Prostate gland (tissue), 2 donors: ENCODE results near the gene C6orf120. TPM values are rescaled to one million over a fixed set of nuclear protein-coding genes. Genes with fewer than 3 reads are reported as not detected.

Experiments
- DNase-seq: peaks from one replicate; pipeline ENCODE4 v3.0.0-alpha.2; 2019; ENCODE audit warnings: low spot score
- H3K27ac ChIP-seq, 2 donors: fragments of 200-600 bp; sonication (generic); 2 replicates each; pipeline ENCODE4 v1.5.1; 2017 to 2019
- H3K27me3 ChIP-seq: fragments of 200-600 bp; sonication (generic); replicated peaks from 2 replicates; pipeline ENCODE4 v1.5.1; 2019; ENCODE audit not compliant: insufficient read depth
- H3K36me3 ChIP-seq, 2 donors: fragments of 200-600 bp; sonication (generic); 1 replicate in 1 of 2; 2 replicates in 1 of 2; pipeline versions ENCODE4 v1.5.1 to v1.8.1; 2017 to 2019
- H3K4me1 ChIP-seq: fragments of 200-600 bp; sonication (generic); replicated peaks from 2 replicates; pipeline ENCODE4 v1.5.1; 2019
- H3K4me3 ChIP-seq, 2 donors: fragments of 200-600 bp; sonication (generic); 2 replicates each; pipeline ENCODE4 v1.5.1; 2017 to 2019
- H3K9me3 ChIP-seq: fragments of 200-600 bp; sonication (generic); 2 replicates; pipeline ENCODE4 v1.5.1; 2017
- CTCF ChIP-seq, 4 experiments: fragments of 200-600 bp in 2 of 4; fragments of 450-650 bp in 2 of 4; sonication (generic) in 2 of 4; IDR thresholded peaks; 1 replicate in 3 of 4; 2 replicates in 1 of 4; pipeline ENCODE4 v1.5.1; 2016 to 2019; ENCODE audit warnings: antibody characterized with exemption in 4 of 4, mild to moderate bottlenecking in 2 of 4, moderate library complexity in 2 of 4
- POLR2A ChIP-seq: fragments of 450-650 bp; IDR thresholded peaks from one replicate; pipeline ENCODE4 v1.6.1; 2016; ENCODE audit warnings: antibody characterized with exemption, mild to moderate bottlenecking
- POLR2AphosphoS5 ChIP-seq: sonication (generic); formaldehyde crosslinking; IDR thresholded peaks from one replicate; pipeline ENCODE4 v1.6.1; 2017; ENCODE audit warnings: antibody characterized with exemption
- WGBS: methylation state at CpG from one replicate; pipeline ENCODE4 v1.1.5; 2018; 5-methylcytosine and 5-hydroxymethylcytosine counted together
- intact Hi-C: fragments of 100-400 bp; cut with DNase I; formaldehyde crosslinking; loops from one replicate; pipeline ENCODE4 v1.14.2; 2022
- total RNA-seq, 2 donors: library from RNA; depleted of rRNA; stranded (reverse); fragments of >200 nt; gene quantifications; one replicate each; pipeline ENCODE4 v1.1.0, GENCODE V29; 2016

C6orf120 gene
- total RNA-seq, 2 donors from 2014 or later = 23.6 to 41.8 TPM

- Histone ChIP-seq H3K9me3 (no peaks in the 10 kb centered on the region), H3K27ac (peak overlapping the region; percentile 89 to 94), H3K36me3 (no peaks in the 10 kb centered on the region), H3K4me3 (peak overlapping the region; percentile 57 to 82), H3K4me1 (peaks cover 16% of the 10 kb centered on the region), H3K27me3 (no peaks in the 10 kb centered on the region)
- DNase-seq = peak; percentile 43
- intact Hi-C loops = no loop called here
- 2% methylated on average over 22 of the region's 22 CpGs for WGBS
- TF ChIP-seq CTCF (IDR thresholded peaks at IDR 0.05) = no peak
- TF ChIP-seq POLR2A = peak; percentile 19
Measured at GRCh38 chr6:169722362-169723199, 20.7 kb downstream of the C6orf120 start.

- peak overlapping the region; percentile 89 to 94 for H3K27ac ChIP-seq
- under 1% methylated on average over 62 of the region's 70 CpGs for WGBS
- TF ChIP-seq CTCF (IDR thresholded peaks at IDR 0.05) (no peak), POLR2AphosphoS5 (peak; percentile 24), POLR2A (peak; percentile 29)
- peak overlapping the region; percentile 57 to 82 for H3K4me3 ChIP-seq
- no peaks in the 10 kb centered on the region for H3K36me3 ChIP-seq
- no peaks in the 10 kb centered on the region for H3K27me3 ChIP-seq
- H3K4me1 ChIP-seq = peaks cover 16% of the 10 kb centered on the region
- intact Hi-C loops = no loop called here
- H3K9me3 ChIP-seq = no peaks in the 10 kb centered on the region
- DNase-seq = peak; percentile 73
Measured at GRCh38 chr6:169723200-169723909, 21.4 kb downstream of the C6orf120 start.

GRCh38 chr6:169723991-169724493 lies 22.1 kb downstream of the C6orf120 start:
- peak; percentile 22 for DNase-seq
- intact Hi-C loops = loop anchor here (1.0 kb wide), 1 partner anchor 22 kb away; the partner anchor contains the start of genes C6orf120 and WDR27
- H3K4me1 ChIP-seq = peaks cover 13% of the 10 kb centered on the region

GRCh38 chr6:169724494-169725124 lies 22.7 kb downstream of the C6orf120 start, which contains the start of gene PHF10:
PHF10 (minus strand) TSS chr6:169724500; CDS start chr6:169723931, 569 bp downstream.
- intact Hi-C loops = loop anchor here (1.0 kb wide), 1 partner anchor 22 kb away; the partner anchor contains the start of genes C6orf120 and WDR27
- peak; percentile 40 for DNase-seq

More at GRCh38 chr6:169723991-169724493, 22.1 kb downstream of the C6orf120 start:
- WGBS = under 1% methylated on average over 39 of the region's 89 CpGs
- TF ChIP-seq POLR2A (no peak), CTCF (IDR thresholded peaks at IDR 0.05) (no peak), POLR2AphosphoS5 (no peak)
- Histone ChIP-seq H3K9me3 (no peaks in the 10 kb centered on the region), H3K27me3 (no peaks in the 10 kb centered on the region), H3K36me3 (no peaks in the 10 kb centered on the region), H3K4me3 (peak overlapping the region; percentile 63 to 80), H3K27ac (peak overlapping the region; percentile 87 to 92)

More at GRCh38 chr6:169724494-169725124, 22.7 kb downstream of the C6orf120 start, which contains the start of gene PHF10:
- H3K4me1 ChIP-seq = peaks cover 9% of the 10 kb centered on the region
- peak within 1 kb of the TSS; percentile 89 to 94 for H3K27ac ChIP-seq
- WGBS = 2% methylated on average over 40 of the region's 89 CpGs
- H3K27me3 ChIP-seq = no peaks in the 10 kb centered on the region
- TF ChIP-seq POLR2A (peak; percentile 6), CTCF (IDR thresholded peaks at IDR 0.05) (no peak)
- no peaks in the 10 kb centered on the region for H3K9me3 ChIP-seq
- no peaks in the 10 kb centered on the region for H3K36me3 ChIP-seq
- peak within 1 kb of the TSS; percentile 63 to 82 for H3K4me3 ChIP-seq
